NCI-H2107 treated with DMSO at 0.1 percent for 48 hours (cell line): ENCODE measurements around the gene RNU5B-1.
A peak's percentile ranks its signal among the peaks of the same experiment; 100 is the strongest.

Experiments used
- DNase-seq: peaks from one replicate; lab custom pipeline; 2025; ENCODE audit not compliant: unreplicated experiment; lab: John Stamatoyannopoulos, UW

The RNU5B-1 gene

DNA sequence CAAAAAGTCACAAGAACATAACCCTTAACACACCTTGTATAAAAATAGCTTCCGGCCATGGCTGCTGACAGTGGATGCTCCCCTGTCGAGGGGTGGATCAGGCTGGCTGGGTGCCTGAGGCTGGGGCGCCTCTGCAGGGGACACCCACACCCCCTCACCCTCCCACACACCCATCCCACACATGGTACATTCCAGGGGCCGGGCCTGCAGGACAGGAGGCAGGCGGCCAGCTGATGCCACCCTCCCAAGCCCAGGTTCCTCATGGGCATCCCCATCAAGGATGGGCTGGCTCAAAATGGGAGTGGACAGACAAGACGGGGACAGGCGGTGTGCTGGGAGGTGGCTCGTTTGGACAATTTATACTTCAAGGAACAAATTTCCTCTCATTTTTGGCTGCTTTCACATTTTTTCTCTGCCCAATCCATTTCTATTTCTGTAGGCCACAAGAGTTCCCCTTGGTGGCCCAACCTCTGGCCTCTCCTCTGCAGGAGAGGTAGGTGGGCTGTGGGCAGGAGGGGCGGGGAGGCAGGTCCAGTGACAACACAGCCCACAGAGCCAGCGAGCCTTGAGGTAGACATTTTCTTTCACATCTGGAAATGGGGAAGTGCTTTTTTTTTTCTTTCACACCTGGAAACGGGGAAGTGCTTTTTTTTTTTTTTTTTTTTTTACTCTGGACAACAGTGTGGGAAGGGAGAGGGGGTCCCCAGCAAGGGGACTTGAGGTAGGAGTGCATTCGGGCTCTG, 23.3 kb downstream of the RNU5B-1 start:
- no peak for DNase-seq

GRCh38 chr15:65328506-65329287, 24.2 kb downstream of the RNU5B-1 start:
- no peak for DNase-seq

DNA sequence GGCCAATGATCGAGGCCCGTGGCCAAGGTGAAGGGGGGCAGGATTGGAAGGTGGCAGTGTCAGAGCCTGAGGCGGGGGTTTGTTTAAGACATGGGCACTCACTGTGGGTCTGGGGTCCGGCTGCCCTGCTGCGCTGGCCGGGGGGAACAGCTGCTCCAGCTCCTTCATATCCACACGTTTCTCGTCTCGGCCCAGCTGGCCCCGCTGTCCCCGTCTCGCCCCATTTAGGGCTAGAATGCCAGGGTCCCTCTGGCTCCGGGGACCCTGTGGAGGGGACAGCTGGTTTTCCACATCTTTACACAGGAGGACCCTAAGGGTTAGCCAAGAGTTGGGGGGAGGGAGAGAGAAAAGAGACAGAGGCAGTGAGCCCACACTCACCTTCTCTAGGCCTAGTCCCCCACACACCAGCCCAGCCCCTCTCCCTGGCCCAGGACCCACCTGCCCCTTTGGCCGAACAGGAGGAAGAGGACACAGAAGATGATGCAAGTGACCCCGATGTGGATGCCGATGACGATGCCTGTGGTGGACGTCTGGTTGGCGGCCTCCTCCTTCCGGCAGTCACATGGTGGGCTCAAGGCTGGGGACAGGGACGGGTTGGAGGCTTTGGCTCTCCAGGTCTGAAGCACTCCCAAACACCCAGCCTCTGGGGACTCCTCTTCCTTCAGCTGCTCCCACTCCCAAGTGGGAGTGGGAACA, 25.0 kb downstream of the RNU5B-1 start:
- no peak for DNase-seq

GRCh38 chr15:65329984-65330735, 25.7 kb downstream of the RNU5B-1 start:
- DNase-seq = no peak

DNA sequence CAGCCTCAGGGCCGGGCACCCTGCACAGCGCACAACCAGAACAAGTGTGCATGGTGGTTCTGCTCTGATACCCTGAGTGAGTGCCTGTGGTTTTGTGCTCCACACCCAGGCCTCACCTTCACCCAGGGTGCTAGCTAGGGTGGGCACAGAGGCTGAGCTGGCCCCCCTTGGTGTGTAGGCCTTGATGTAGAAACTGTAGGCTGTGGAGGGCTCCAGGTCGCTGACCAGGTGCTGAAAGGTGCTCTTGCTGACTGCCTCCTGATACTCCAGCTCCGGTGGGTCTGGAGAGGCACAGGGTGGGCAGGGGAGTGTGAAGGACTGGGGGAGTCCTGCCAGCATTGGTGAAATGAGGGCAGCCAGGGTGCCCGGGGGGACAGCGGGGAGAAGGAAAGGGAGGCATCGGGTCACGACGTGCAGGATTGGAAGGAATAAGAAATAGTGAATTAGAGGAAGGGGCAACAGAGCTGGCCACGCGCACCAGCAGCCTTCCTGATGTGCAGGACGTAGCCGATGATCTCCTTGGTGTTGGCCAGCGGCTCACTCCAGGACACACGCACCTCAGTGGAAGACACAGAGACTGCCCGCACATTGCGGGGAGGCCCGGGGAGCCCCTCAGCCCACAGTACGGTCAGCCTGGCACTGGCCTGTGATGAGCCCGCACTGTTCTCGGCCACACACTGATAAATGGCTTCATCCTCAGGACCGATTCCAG, 26.6 kb downstream of the RNU5B-1 start:
- DNase-seq = no peak

DNA sequence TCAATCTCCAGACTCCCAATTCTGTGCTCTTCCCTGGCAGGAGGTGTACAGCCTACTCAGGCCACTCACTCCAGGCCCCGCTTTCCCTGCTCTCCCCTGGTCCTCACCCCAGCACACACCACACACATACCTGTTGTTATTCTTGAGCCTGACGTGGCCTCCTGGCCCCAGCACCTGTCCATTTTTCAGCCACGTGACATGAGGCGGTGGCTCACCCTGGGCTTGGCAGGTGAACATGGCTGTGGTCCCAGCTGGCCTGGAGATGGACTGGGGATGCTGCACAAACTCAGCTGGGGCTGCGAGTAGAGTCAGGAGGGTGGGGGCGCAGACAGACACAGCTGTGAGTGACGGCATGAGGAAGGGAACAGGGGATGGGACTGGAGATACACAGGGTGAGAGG, 27.3 kb downstream of the RNU5B-1 start:
- no peak for DNase-seq

GRCh38 chr15:65332391-65333147, 28.1 kb downstream of the RNU5B-1 start:
- DNase-seq = no peak

GRCh38 chr15:65333148-65333820, 28.8 kb downstream of the RNU5B-1 start:
- DNase-seq = no peak

DNA sequence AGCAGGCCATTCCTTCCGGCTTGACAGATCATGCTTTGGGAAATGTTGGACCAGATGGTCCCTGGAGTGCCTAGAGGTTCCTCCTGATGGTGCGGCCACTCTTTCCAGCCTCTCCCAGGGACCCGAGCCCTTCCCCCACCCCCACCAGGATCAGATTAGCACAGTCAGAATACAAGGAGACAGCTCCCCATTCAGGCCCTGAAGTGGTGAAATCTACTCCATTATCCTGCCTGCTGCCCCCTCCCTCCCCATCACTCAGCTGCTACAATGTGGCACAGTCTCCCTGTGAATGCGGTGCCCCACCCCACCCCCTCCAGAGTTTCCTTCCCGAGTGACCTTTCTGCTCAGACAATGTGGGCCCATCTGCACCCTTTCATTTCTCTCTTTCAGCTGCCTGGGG, 29.4 kb downstream of the RNU5B-1 start:
- DNase-seq = no peak

DNA sequence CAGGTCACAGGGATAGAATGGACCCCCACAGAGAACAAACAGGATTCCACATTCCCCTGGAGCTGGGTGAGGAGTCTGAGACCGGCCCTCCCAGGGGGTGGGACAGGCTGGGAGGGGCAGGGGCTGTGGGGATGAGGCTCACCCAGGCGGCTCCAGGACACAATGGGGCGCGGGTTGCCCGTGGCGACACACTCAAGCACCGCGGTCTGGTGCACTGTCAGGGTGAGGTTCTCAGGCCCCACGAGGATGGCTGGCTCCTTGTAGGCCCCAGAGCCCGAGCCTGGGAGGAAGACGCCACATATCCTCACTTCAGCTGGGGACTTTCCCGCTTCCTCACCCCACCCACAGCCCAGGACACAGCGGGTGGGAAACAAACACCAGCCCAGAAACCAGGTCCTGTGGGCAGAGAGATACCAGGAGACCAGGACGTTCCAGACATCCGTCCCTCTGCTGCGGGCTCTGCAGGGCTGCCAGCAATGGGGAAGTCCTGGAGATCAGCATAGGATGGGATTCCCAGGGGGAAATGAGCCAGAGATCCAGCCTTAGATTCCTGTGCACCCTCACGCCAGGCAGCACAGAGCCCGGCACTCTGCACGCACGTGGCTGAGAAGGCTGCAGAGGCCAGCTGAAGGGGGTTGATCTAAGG, 30.2 kb downstream of the RNU5B-1 start:
- no peak for DNase-seq

DNA sequence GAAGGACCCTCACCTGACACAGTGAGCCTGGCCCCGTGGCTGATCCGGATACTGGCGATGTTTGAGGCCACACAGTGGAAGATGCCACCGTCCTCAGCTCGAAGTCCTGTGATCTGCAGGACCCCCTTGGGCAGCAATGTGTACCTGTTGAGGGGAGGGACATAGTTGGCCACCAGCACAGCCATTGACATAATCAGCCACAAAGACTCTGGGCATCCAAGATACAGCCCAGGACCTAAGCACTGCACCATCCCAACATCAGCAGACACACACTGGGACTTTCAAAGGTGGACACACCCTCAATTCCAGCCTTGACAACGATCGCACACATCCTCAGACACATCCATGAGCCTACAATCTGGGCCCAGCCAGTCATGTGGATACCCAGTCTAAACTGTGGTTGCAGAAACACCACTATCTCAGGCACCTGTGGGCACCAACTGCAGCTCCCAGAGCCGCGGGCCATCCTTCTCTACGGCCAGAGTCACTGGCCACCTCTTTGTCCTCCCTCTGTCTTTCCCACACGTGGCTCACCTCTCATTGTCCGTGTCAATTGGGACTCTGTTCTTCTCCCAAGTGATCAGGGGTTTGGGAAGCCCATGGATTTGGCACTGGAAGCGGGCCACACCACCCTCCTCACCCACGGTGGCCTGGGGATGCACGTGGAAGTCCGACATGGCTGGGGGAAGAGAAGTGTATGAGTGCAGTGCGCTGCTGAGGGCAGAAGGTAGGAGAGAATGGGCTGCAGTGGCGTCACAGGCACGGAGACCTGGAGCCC, 31.0 kb downstream of the RNU5B-1 start:
- DNase-seq = no peak

GRCh38 chr15:65336493-65337435, 32.3 kb downstream of the RNU5B-1 start:
- DNase-seq = peak; percentile 26

GRCh38 chr15:65337436-65338070, 33.1 kb downstream of the RNU5B-1 start:
- peak; percentile 45 for DNase-seq

- peak; percentile 21 for DNase-seq
Measured at GRCh38 chr15:65338366-65338765, 33.9 kb downstream of the RNU5B-1 start.

DNA sequence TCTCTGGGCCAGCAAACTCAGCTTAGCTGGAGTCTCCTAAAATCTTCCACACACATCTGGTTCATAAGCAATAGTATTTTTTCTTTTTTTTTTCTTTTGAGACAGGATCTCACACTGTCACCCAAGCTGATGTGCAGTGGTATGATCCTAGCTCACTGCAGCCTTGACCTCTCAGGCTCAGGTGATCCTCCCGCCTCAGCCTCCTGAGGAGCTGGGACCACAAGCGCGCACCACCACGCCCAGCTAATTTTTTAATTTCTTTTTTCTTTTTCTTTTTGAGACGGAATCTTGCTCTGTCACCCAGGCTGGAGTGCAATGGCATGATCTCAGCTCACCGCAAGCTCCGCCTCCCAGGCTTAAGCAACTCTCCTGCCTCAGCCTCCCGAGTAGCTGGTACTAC, 34.3 kb downstream of the RNU5B-1 start:
- no peak for DNase-seq

DNA sequence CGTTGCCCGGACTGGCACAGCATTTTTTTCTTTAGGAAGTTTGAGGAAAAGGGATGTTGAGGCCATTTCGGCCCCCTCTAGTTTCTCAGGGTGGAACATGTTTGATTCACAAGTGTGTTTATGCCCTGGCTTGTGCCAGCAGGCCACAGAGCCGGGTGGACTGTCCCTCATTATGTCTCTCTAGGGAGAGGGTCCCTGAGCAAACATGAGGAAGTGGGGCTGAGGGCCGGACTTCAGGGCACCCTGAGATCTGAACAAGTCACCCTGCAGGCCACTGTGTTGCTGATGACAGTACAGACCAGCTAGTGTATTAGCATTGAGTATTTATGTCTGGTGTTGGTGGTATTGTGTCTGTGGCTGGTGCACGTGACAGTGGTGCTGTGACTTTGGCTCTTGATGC, 34.9 kb downstream of the RNU5B-1 start:
- no peak for DNase-seq
